Activated CD4-positive, alpha-beta T cell treated with anti-CD3 and anti-CD28 coated beads, Interleukin-2, amount 10 ng/mL, durations not matched to agents 24 days and 14 days (primary cell): Measurements from ENCODE around the gene SMTNL2. TPM values are rescaled to one million over a fixed set of nuclear protein-coding genes. Genes with fewer than 3 reads are reported as not detected.

Source experiments
- DNase-seq: peaks from one replicate; pipeline ENCODE4 v3.0.0; 2022
- H3K27ac Mint-ChIP-seq: one replicate; pipeline ENCODE4 v1.8.0; 2022; ENCODE audit warnings: mild to moderate bottlenecking, mixed read lengths
- H3K27me3 Mint-ChIP-seq: one replicate; pipeline ENCODE4 v1.8.0; 2022; ENCODE audit warnings: mixed read lengths
- H3K36me3 Mint-ChIP-seq: one replicate; pipeline ENCODE4 v1.8.0; 2022; ENCODE audit warnings: low read depth, mild to moderate bottlenecking, mixed read lengths
- H3K4me1 Mint-ChIP-seq: one replicate; pipeline ENCODE4 v1.8.0; 2021; ENCODE audit warnings: mixed read lengths
- H3K4me3 Mint-ChIP-seq: one replicate; pipeline ENCODE4 v1.8.0; 2022; ENCODE audit warnings: mild to moderate bottlenecking, moderate library complexity, mixed read lengths
- H3K9me3 Mint-ChIP-seq: one replicate; pipeline ENCODE4 v1.8.0; 2021; ENCODE audit warnings: mixed read lengths
- intact Hi-C: fragments of 100-400 bp; cut with micrococcal nuclease; formaldehyde crosslinking; loops from one replicate; pipeline ENCODE4 v1.15.1; 2023
- total RNA-seq: library from RNA; stranded (reverse); gene quantifications from 2 replicates; pipeline ENCODE4 v1.2.3, GENCODE V29; 2022

The SMTNL2 gene
- total RNA-seq, 1 donor from 2014 or later: not detected

GRCh38 chr17:4541328-4542002 is 42.9 kb upstream of the SMTNL2 start:
- no peaks in the 10 kb centered on the region for H3K9me3 Mint-ChIP-seq
- intact Hi-C loops: no loop called here
- peaks cover 35% of the 10 kb centered on the region for H3K36me3 Mint-ChIP-seq
- H3K4me1 Mint-ChIP-seq: no peaks in the 10 kb centered on the region
- no peak for DNase-seq
- H3K4me3 Mint-ChIP-seq: no peak overlapping the region
- no peak overlapping the region for H3K27ac Mint-ChIP-seq
- no peaks in the 10 kb centered on the region for H3K27me3 Mint-ChIP-seq

GRCh38 chr17:4542003-4542725 is 42.2 kb upstream of the SMTNL2 start:
- intact Hi-C loops: no loop called here
- Mint-ChIP-seq H3K27me3 (no peaks in the 10 kb centered on the region), H3K9me3 (no peaks in the 10 kb centered on the region), H3K4me1 (no peaks in the 10 kb centered on the region), H3K36me3 (peaks cover 38% of the 10 kb centered on the region), H3K27ac (no peak overlapping the region), H3K4me3 (no peak overlapping the region)
- DNase-seq: no peak

GRCh38 chr17:4542726-4543191 is 41.6 kb upstream of the SMTNL2 start:
- intact Hi-C loops: no loop called here
- Mint-ChIP-seq H3K27ac (no peak overlapping the region), H3K27me3 (no peaks in the 10 kb centered on the region), H3K9me3 (no peaks in the 10 kb centered on the region), H3K4me1 (no peaks in the 10 kb centered on the region), H3K36me3 (peaks cover 38% of the 10 kb centered on the region), H3K4me3 (no peak overlapping the region)
- no peak for DNase-seq

- Mint-ChIP-seq H3K36me3 (peaks cover 40% of the 10 kb centered on the region), H3K4me1 (no peaks in the 10 kb centered on the region), H3K27me3 (no peaks in the 10 kb centered on the region), H3K4me3 (no peak overlapping the region), H3K27ac (no peak overlapping the region), H3K9me3 (no peaks in the 10 kb centered on the region)
- DNase-seq: no peak
- intact Hi-C loops: no loop called here
Measured at GRCh38 chr17:4543557-4544026, 40.7 kb upstream of the SMTNL2 start.

- Mint-ChIP-seq H3K36me3 (peaks cover 43% of the 10 kb centered on the region), H3K4me1 (no peaks in the 10 kb centered on the region), H3K27me3 (no peaks in the 10 kb centered on the region), H3K9me3 (no peaks in the 10 kb centered on the region), H3K27ac (no peak overlapping the region), H3K4me3 (no peak overlapping the region)
- no peak for DNase-seq
- intact Hi-C loops: no loop called here
Measured at GRCh38 chr17:4544135-4544950, 40.0 kb upstream of the SMTNL2 start.

- no peaks in the 10 kb centered on the region for H3K27me3 Mint-ChIP-seq
- no peaks in the 10 kb centered on the region for H3K9me3 Mint-ChIP-seq
- H3K4me3 Mint-ChIP-seq: no peak overlapping the region
- no peak overlapping the region for H3K27ac Mint-ChIP-seq
- H3K36me3 Mint-ChIP-seq: peaks cover 44% of the 10 kb centered on the region
- no peak for DNase-seq
- no peaks in the 10 kb centered on the region for H3K4me1 Mint-ChIP-seq
- intact Hi-C loops: no loop called here
Measured at GRCh38 chr17:4544951-4545216, 39.4 kb upstream of the SMTNL2 start.

- peaks cover 48% of the 10 kb centered on the region for H3K36me3 Mint-ChIP-seq
- H3K4me1 Mint-ChIP-seq: no peaks in the 10 kb centered on the region
- no peaks in the 10 kb centered on the region for H3K9me3 Mint-ChIP-seq
- no peak overlapping the region for H3K4me3 Mint-ChIP-seq
- H3K27me3 Mint-ChIP-seq: no peaks in the 10 kb centered on the region
- no peak for DNase-seq
- no peak overlapping the region for H3K27ac Mint-ChIP-seq
- intact Hi-C loops: no loop called here
Measured at GRCh38 chr17:4545217-4545951, 38.9 kb upstream of the SMTNL2 start.

- intact Hi-C loops: no loop called here
- Mint-ChIP-seq H3K27me3 (no peaks in the 10 kb centered on the region), H3K27ac (no peak overlapping the region), H3K36me3 (peaks cover 57% of the 10 kb centered on the region), H3K4me3 (no peak overlapping the region), H3K9me3 (no peaks in the 10 kb centered on the region), H3K4me1 (peaks cover 2% of the 10 kb centered on the region)
- no peak for DNase-seq
Measured at GRCh38 chr17:4547118-4547906, 37.0 kb upstream of the SMTNL2 start.

- Mint-ChIP-seq H3K27ac (no peak overlapping the region), H3K36me3 (peaks cover 55% of the 10 kb centered on the region), H3K27me3 (no peaks in the 10 kb centered on the region), H3K4me1 (peaks cover 2% of the 10 kb centered on the region), H3K9me3 (no peaks in the 10 kb centered on the region), H3K4me3 (no peak overlapping the region)
- intact Hi-C loops: no loop called here
- no peak for DNase-seq
Measured at GRCh38 chr17:4548061-4548461, 36.3 kb upstream of the SMTNL2 start.

- H3K4me3 Mint-ChIP-seq: no peak overlapping the region
- no peak overlapping the region for H3K27ac Mint-ChIP-seq
- no peaks in the 10 kb centered on the region for H3K9me3 Mint-ChIP-seq
- DNase-seq: no peak
- H3K27me3 Mint-ChIP-seq: no peaks in the 10 kb centered on the region
- peaks cover 6% of the 10 kb centered on the region for H3K4me1 Mint-ChIP-seq
- intact Hi-C loops: no loop called here
- peaks cover 52% of the 10 kb centered on the region for H3K36me3 Mint-ChIP-seq
Measured at GRCh38 chr17:4548721-4549531, 35.4 kb upstream of the SMTNL2 start.

GRCh38 chr17:4549781-4550533 is 34.4 kb upstream of the SMTNL2 start:
- H3K36me3 Mint-ChIP-seq: peaks cover 58% of the 10 kb centered on the region
- H3K27me3 Mint-ChIP-seq: no peaks in the 10 kb centered on the region
- H3K4me1 Mint-ChIP-seq: peaks cover 14% of the 10 kb centered on the region
- DNase-seq: no peak
- intact Hi-C loops: no loop called here
- no peaks in the 10 kb centered on the region for H3K9me3 Mint-ChIP-seq
- H3K27ac Mint-ChIP-seq: no peak overlapping the region
- H3K4me3 Mint-ChIP-seq: no peak overlapping the region

- H3K36me3 Mint-ChIP-seq: peaks cover 58% of the 10 kb centered on the region
- H3K9me3 Mint-ChIP-seq: no peaks in the 10 kb centered on the region
- H3K4me1 Mint-ChIP-seq: peaks cover 16% of the 10 kb centered on the region
- no peaks in the 10 kb centered on the region for H3K27me3 Mint-ChIP-seq
- intact Hi-C loops: no loop called here
- no peak for DNase-seq
- no peak overlapping the region for H3K27ac Mint-ChIP-seq
- no peak overlapping the region for H3K4me3 Mint-ChIP-seq
Measured at GRCh38 chr17:4550534-4551039, 33.7 kb upstream of the SMTNL2 start.
